Suppressor macrophage (primary cell): ENCODE results near the gene ADGRG7.
A peak's percentile ranks its signal among the peaks of the same experiment; 100 is the strongest.
"Not testable (repeated sequence)": the region's sequence is repeated elsewhere in the genome, so short reads cannot be mapped to it uniquely, and the experiment has no call there.

Experiments
- DNase-seq, 4 experiments: peaks; one replicate each; pipeline ENCODE4 v3.0.0-alpha.2; 2020 to 2022

The ADGRG7 gene

GRCh38 chr3:100647171-100647570 lies 37.8 kb downstream of the ADGRG7 start:
- DNase-seq: no peak

- no peak for DNase-seq
Measured at GRCh38 chr3:100647657-100648056, 38.3 kb downstream of the ADGRG7 start.

GRCh38 chr3:100650651-100651619 lies 41.5 kb downstream of the ADGRG7 start:
- DNase-seq: peak; percentile 9 to 48 (median 34)

DNA sequence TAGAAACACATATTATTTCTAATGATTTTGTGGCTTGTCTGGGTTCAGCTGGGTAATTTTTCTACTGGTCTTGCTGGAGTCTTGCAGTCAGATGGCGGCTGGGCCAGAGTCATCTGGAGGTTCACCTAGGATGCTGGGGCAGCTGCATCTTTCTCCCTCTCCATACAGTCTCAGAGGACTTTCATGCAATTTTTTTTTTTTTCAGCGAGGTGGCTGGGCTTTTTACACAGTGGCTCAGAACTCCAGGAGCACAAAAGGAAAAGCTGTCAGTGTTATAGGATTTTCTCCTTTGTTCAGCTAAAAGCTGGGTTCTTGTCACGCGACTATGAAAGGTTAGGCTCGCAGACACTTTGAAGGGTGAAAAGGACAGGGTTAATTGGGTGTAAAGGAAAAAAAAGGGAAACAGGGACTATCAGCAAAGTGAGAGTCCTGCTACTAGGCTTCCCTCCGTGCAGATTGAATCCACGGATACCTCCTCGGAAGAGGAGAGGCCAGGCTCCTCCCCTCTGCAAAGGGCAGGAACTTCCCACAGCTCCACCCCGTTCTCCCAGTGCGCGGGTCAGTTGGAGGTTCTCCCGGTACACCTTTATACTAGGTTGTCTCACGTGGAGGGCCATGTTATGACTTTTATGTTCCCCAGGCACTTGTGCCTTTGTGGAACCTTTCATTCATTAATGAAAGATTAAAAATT lies 44.3 kb downstream of the ADGRG7 start:
- no peak for DNase-seq

DNA sequence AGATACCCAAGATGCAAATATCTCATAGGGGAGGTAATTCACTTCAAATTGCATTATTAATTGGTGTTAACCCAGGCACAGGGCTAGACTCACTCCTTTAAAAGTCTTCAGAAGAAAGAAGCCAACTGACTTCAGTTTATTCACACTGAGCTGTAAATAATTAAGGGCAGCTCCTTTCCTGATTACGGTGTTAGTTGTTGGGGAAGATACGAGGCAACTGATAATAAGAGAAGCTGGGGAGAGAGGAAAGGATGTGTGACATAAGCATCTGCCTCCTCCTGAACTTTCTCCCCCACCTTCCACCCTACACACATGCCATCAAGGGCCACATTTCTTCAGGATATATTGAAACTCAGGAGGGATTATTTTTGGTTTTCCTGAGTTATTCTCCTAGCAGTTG lies 47.5 kb downstream of the ADGRG7 start:
- no peak for DNase-seq

- not testable (repeated sequence) for DNase-seq
Measured at GRCh38 chr3:100661294-100661693, 51.9 kb downstream of the ADGRG7 start.

DNA sequence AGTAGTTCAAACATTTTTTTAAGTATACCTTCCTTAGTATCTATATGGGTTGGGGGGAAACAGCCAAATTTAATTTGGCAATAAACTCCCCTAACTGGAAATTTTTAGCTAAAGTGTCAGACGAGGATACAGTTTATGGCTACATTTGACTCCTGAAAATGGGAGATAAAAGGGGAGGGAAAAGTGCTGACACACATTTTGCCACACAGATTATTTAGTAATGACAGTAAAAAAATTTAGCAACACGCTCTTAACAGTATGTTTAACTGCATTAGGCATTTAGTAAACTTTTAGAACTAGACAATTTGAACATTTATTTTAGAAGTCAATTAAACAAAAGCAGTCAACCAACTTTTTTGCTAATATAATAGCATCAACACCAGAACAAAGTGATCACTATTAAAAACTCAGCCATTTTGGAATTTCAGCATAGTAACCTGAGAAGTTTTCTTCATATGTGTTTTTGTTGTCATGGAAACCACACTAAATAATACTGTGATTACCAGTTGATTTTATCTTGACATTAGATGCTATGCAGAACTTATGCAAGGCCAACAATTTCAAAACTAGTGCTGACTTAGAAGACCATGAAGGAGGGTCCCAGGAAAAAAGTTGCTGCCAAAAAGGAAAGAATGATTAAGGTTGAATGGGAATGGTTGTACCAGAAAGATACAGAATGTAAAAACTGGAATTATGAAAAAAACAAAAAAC lies 52.9 kb downstream of the ADGRG7 start:
- DNase-seq: no peak

- DNase-seq: no peak
Measured at GRCh38 chr3:100665230-100665629, 55.8 kb downstream of the ADGRG7 start.

- not testable (repeated sequence) for DNase-seq
Measured at GRCh38 chr3:100666699-100667098, 57.3 kb downstream of the ADGRG7 start.

- not testable (repeated sequence) for DNase-seq
Measured at GRCh38 chr3:100667316-100667715, 57.9 kb downstream of the ADGRG7 start.

DNA sequence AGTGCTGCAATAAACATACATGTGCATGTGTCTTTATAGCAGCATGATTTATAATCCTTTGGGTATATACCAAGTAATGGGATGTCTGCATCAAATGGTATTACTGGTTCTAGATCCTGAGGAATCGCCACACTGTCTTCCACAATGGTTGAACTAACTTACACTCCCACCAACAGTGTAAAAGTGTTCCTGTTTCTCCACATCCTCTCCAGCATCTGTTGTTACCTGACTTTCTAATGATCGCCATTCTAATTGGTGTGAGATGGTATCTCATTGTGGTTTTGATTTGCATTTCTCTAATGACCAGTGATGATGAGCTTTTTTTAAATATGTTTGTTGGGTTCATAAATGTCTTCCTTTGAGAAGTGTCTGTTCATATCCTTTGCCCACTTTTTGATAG lies 61.6 kb downstream of the ADGRG7 start:
- not testable (repeated sequence) for DNase-seq

DNA sequence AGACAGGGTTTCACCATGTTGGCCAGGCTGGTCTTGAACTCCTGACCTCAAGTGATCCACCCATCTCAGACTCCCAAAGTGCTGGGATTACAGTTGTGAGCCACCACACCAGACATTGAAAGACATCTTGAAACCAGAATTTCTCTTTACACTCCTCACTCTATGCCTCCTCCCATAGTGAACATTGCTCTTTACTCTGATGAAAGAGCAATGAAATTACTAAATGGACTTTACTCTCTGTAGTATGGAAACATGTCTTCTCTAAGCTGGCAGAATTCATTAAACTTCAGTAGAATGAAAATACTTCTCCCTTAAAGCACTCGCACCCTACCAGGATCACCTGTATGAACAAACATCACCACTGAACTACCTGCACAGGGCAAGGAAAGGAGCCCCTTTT lies 72.1 kb downstream of the ADGRG7 start:
- no peak for DNase-seq

- no peak for DNase-seq
Measured at GRCh38 chr3:100682056-100682853, 72.9 kb downstream of the ADGRG7 start.

GRCh38 chr3:100682854-100683760 lies 73.7 kb downstream of the ADGRG7 start:
- DNase-seq: no peak

DNA sequence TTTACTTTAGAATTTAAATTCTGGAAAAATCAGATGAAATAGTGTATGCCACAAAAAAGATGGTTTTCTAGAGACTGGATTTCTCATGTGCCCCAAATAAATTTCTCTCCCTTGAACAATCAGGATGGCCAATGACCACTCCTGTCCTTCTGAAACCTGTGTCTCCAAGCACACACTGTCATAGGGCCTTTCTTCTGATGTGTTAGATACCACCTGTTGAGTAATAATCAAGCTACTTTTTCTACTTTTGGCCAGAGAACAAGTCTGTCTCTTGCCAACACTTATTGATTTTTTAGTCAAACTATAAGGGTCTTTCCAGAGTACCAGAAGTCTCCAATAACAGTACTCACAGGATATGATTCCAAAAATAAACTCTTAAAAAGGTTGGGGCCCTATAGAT lies 83.8 kb downstream of the ADGRG7 start:
- no peak for DNase-seq

- DNase-seq: no peak
Measured at GRCh38 chr3:100695696-100696095, 86.3 kb downstream of the ADGRG7 start.

GRCh38 chr3:100696161-100696560 lies 86.8 kb downstream of the ADGRG7 start:
- no peak for DNase-seq

DNA sequence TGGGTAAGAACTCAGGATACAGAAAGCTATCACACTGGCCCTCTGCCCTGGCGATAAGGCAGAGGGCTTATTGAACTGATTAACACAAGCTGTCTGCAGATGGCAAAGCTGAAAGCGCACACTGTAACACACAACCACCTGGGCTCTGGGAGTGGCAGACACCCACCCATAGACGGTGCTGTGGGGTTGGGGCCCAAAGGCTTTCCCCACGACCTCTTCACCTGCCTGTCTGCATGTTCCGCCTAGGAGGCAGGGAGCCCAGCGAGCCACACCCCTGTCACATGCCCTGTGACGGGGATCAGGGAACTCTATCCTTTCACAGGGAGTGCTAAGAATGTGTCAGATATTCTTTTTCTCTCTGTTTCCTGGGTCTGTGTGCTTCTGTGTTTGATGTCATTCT lies 87.8 kb downstream of the ADGRG7 start:
- DNase-seq: no peak

GRCh38 chr3:100697723-100698285 lies 88.4 kb downstream of the ADGRG7 start:
- no peak for DNase-seq

DNA sequence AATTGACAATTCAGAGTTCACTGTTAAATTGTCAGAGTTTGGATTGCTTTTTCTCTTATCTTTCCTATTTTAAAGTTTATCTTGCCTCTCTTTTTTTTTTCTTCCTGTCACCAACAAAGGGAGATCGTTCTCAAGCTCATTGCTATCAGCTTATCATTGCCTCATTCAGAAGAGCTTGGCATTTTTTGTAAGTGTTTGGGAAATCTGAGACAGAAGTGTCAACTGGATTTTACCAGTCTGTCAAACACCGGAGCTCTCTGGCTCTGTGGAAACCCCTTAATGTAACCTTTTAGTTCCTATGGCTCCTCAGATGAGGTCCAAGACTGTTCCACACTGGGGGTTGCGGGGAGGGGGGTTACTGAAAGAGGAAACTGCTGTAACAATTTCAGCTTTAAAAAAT lies 89.3 kb downstream of the ADGRG7 start:
- DNase-seq: no peak

- no peak for DNase-seq
Measured at GRCh38 chr3:100700708-100701107, 91.3 kb downstream of the ADGRG7 start.
